GM12878 (cell line): ENCODE measurements around the gene TH. TPM values are rescaled to one million over a fixed set of nuclear protein-coding genes. Genes with fewer than 3 reads are reported as not detected.

Experiments used
- ATAC-seq: fragments of 200-7000 bp; cut with Tn5 transposase; 3 replicates; pipeline ENCODE4 v1.9.1; 2020; ENCODE audit warnings: mild to moderate bottlenecking, moderate library complexity
- BruUV-seq: library from RNA; stranded (reverse); fragments of 400-500 nt; replicated peaks from 2 replicates; lab custom pipeline; 2021; lab: Mats Ljungman, UMichigan
- CTCF ChIA-PET: fragments of 300-600 bp; sonication (Branson Sonifier 250); formaldehyde crosslinking; extraction: SDS; loops from one replicate; lab custom pipeline; 2021; ENCODE audit warnings: inconsistent platforms; lab: Yijun Ruan, JAX
- POLR2A ChIA-PET: fragments of 350-600 bp; formaldehyde crosslinking; extraction: SDS; loops from one replicate; lab custom pipeline; 2021; ENCODE audit warnings: inconsistent platforms; lab: Charles Lee
- RAD21 ChIA-PET: fragments of 300-600 bp; sonication (Branson Sonifier 250); formaldehyde crosslinking; loops from one replicate; lab custom pipeline; 2023; ENCODE audit warnings: antibody characterized with exemption; ENCODE audit not compliant: unreplicated experiment; lab: Charles Lee
- SMC1A ChIA-PET: fragments of 300-600 bp; sonication (Branson Sonifier 250); formaldehyde crosslinking; loops from one replicate; lab custom pipeline; 2023; ENCODE audit not compliant: unreplicated experiment, uncharacterized antibody; lab: Charles Lee
- DNase-seq: peaks from one replicate; pipeline ENCODE4 v3.0.0-alpha.2; 2011; ENCODE audit warnings: low read depth, low spot score
- FAIRE-seq: peaks from 3 replicates; lab custom pipeline; 2011; peaks lifted over from hg19 to GRCh38; lab: Jason Lieb, UNC
- H2AFZ ChIP-seq: 2 replicates; pipeline ENCODE4 v1.6.0; 2011; ENCODE audit warnings: low read depth, low read length, control low read depth; ENCODE audit not compliant: control insufficient read depth
- H3K27ac ChIP-seq: 2 replicates; pipeline ENCODE4 v1.5.1; 2011; ENCODE audit warnings: control low read depth; ENCODE audit not compliant: control insufficient read depth, insufficient read depth
- H3K27me3 ChIP-seq, 2 experiments: replicated peaks in 1 of 2; 2 replicates each; pipeline versions ENCODE4 v1.6.0 to v1.6.1; 2011; ENCODE audit warnings: low read length in 1 of 2; ENCODE audit not compliant: control insufficient read depth in 2 of 2, insufficient read depth in 2 of 2
- H3K36me3 ChIP-seq, 2 experiments: 2 replicates each; pipeline ENCODE4 v1.5.1; 2011; ENCODE audit warnings: low read length in 1 of 2; ENCODE audit not compliant: control insufficient read depth in 2 of 2, insufficient read depth in 2 of 2
- H3K4me1 ChIP-seq: 2 replicates; pipeline ENCODE4 v1.6.1; 2011; ENCODE audit warnings: mild to moderate bottlenecking, low read length, moderate library complexity, mixed read lengths; ENCODE audit not compliant: control insufficient read depth, insufficient read depth
- H3K4me2 ChIP-seq: 2 replicates; pipeline ENCODE4 v1.6.0; 2011; ENCODE audit warnings: control low read depth; ENCODE audit not compliant: control insufficient read depth, insufficient read depth
- H3K4me3 ChIP-seq: fragments of 200-600 bp; sonication (generic); 2 replicates; pipeline ENCODE4 v1.5.1; 2016
- H3K79me2 ChIP-seq: 2 replicates; pipeline ENCODE4 v1.6.0; 2011; ENCODE audit warnings: low read length; ENCODE audit not compliant: control insufficient read depth, insufficient read depth
- H3K9ac ChIP-seq: 2 replicates; pipeline ENCODE4 v1.8.0; 2011; ENCODE audit warnings: low read length, control low read depth, mixed read lengths; ENCODE audit not compliant: control insufficient read depth, insufficient read depth
- H3K9me3 ChIP-seq: replicated peaks from 3 replicates; pipeline ENCODE4 v1.5.1; 2011; ENCODE audit warnings: mild to moderate bottlenecking, low read length; ENCODE audit not compliant: control insufficient read depth, insufficient read depth
- H4K20me1 ChIP-seq: 2 replicates; pipeline ENCODE4 v1.6.0; 2011; ENCODE audit not compliant: control insufficient read depth, insufficient read depth
- BHLHE40 ChIP-seq, 2 experiments: fragments of 450-650 bp in 1 of 2; IDR thresholded peaks; 2 replicates each; pipeline ENCODE4 v1.6.1; 2011 to 2017; ENCODE audit warnings: low read depth in 2 of 2, borderline replicate concordance in 1 of 2, improper control_type of control experiment in 1 of 2, low read length in 1 of 2, mild to moderate bottlenecking in 1 of 2
- CBX3 ChIP-seq: fragments of 200-600 bp; sonication (generic); IDR thresholded peaks from 2 replicates; pipeline ENCODE4 v1.6.1; 2016; ENCODE audit warnings: low read depth, borderline replicate concordance
- CREB1 ChIP-seq: IDR thresholded peaks from 2 replicates; pipeline ENCODE4 v1.6.1; 2012; ENCODE audit warnings: low read depth, mild to moderate bottlenecking, inconsistent platforms
- EED ChIP-seq: sonication (generic); IDR thresholded peaks from 2 replicates; pipeline ENCODE4 v1.6.1; 2016; ENCODE audit warnings: antibody characterized with exemption, low read depth
- MEF2B ChIP-seq: fragments of 450-650 bp; IDR thresholded peaks from 2 replicates; pipeline ENCODE4 v1.6.1; 2018; ENCODE audit warnings: mild to moderate bottlenecking, moderate library complexity; ENCODE audit not compliant: partially characterized antibody, poor library complexity, severe bottlenecking
- RB1 ChIP-seq: fragments of 450-650 bp; formaldehyde crosslinking; IDR thresholded peaks from 2 replicates; pipeline ENCODE4 v1.6.1; 2017; ENCODE audit warnings: mild to moderate bottlenecking, borderline replicate concordance
- RFX5 ChIP-seq: IDR thresholded peaks from 2 replicates; pipeline ENCODE4 v1.6.1; 2011; ENCODE audit warnings: low read depth, low read length, improper control_type of control experiment
- RUNX3 ChIP-seq: IDR thresholded peaks from 2 replicates; pipeline ENCODE4 v1.6.1; 2012; ENCODE audit warnings: low read length, inconsistent platforms
- WGBS: methylation state at CpG from one replicate; pipeline ENCODE4 v1.1.6; 2016; ENCODE audit warnings: low lambda C conversion rate; ENCODE audit not compliant: insufficient replicate concordance, insufficient coverage; ENCODE audit errors: missing lambda C conversion rate; 5-methylcytosine and 5-hydroxymethylcytosine counted together
- in situ Hi-C: fragments of 300-500 bp; cut with MboI; formaldehyde crosslinking; loops from 9 replicates; pipeline ENCODE4 v1.14.3; 2018; ENCODE audit warnings: mixed read lengths
- intact Hi-C: fragments of 100-400 bp; cut with micrococcal nuclease; formaldehyde crosslinking; loops from one replicate; pipeline ENCODE4 v1.14.2; 2022; ENCODE audit not compliant: unreplicated experiment
- polyA plus RNA-seq, 11 experiments: library from polyadenylated mRNA; depleted of rRNA in 4 of 11; unstranded in 6 of 11; stranded (reverse) in 5 of 11; fragments of >200 nt; fragmentation: Nextera tagmentation in 4 of 11; fragmentation: Illumina TruSeq in 1 of 11; extraction: Ambion mirVana in 4 of 11; extraction: Trizol in 1 of 11; gene quantifications; 1 replicate in 1 of 11; 2 replicates in 10 of 11; pipeline versions ENCODE4 v1.2.1 to v1.2.3, GENCODE V29; 2011 to 2016; ENCODE audit warnings: inconsistent platforms in 2 of 11, missing spikeins in 2 of 11, low read depth in 1 of 11
- total RNA-seq, 4 experiments: library from RNA; depleted of rRNA in 3 of 4; stranded (reverse); fragments of >200 nt in 3 of 4; fragmentation: Illumina TruSeq in 1 of 4; extraction: Trizol in 1 of 4; gene quantifications; 2 replicates each; pipeline versions ENCODE4 v1.2.1 to v1.2.3, GENCODE V29; 2013 to 2021
- TF ChIP-seq, protein P1 (sequence below): fragments of 450-650 bp; formaldehyde crosslinking; IDR thresholded peaks from 2 replicates; pipeline ENCODE4 v1.4.0; 2020; ENCODE audit warnings: mild to moderate bottlenecking, moderate library complexity
- TF ChIP-seq, protein P2 (sequence below): IDR thresholded peaks from 2 replicates; pipeline ENCODE4 v1.6.1; 2011; ENCODE audit warnings: borderline replicate concordance, low read depth, mild to moderate bottlenecking, moderate library complexity, low read length; ENCODE audit not compliant: insufficient read depth, poor library complexity, severe bottlenecking
- TF ChIP-seq, protein P3 (sequence below): fragments of 450-650 bp; IDR thresholded peaks from 2 replicates; pipeline ENCODE4 v1.6.1; 2017; ENCODE audit warnings: borderline replicate concordance
- TF ChIP-seq, protein P4 (sequence below): fragments of 450-650 bp; IDR thresholded peaks from 2 replicates; pipeline ENCODE4 v1.6.1; 2017; ENCODE audit warnings: mild to moderate bottlenecking, moderate library complexity

Gene TH
- total and polyA plus RNA-seq, 10 of the 15 experiments (the other 5 are each of a cell fraction or from before 2014, with no cell fraction given), result not detected

DNA sequence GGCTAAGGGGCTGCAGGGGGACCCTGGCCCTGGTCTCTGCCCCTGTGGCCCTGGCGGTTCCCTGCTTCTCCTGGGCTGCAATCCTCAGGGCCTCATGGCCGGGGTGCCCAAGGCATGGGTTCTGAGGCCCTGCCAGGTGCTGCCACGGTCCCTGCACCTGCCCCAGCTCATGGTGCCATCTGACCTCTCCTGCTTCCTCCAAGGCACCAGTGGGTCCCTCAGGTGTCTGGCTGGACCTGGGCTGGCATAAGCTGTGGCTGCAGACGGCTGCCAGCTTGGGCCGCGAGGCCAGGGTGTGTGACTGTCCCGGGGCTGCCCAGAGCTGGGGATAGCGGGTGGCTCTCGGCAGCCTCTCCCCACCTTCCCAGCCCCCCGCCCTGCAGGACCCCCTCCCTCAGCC is 12.6 kb downstream of the TH start:
- no peaks in the 10 kb centered on the region for H3K9me3 ChIP-seq
- intact Hi-C loops (no loop called here), in situ Hi-C loops (no loop called here)
- H2AFZ ChIP-seq, result no peak overlapping the region
- no peaks in the 10 kb centered on the region for H3K4me1 ChIP-seq
- no peak for FAIRE-seq
- BruUV-seq, result no TSS peak
- ATAC-seq, result no peak
- POLR2A ChIA-PET, result no interaction called here
- H3K36me3 ChIP-seq, result no peaks in the 10 kb centered on the region
- SMC1A ChIA-PET, result no interaction called here
- WGBS, result 53% methylated on average over 10 of the region's 10 CpGs
- RAD21 ChIA-PET, result no interaction called here
- H3K27me3 ChIP-seq, result no peaks in the 10 kb centered on the region
- CTCF ChIA-PET, result interaction anchor here (1.1 kb wide), 1 partner anchor 334 kb away, joined by 3 read pairs; no protein-coding TSS in a partner anchor
- no peaks in the 10 kb centered on the region for H4K20me1 ChIP-seq
- H3K4me2 ChIP-seq, result no peak overlapping the region
- no peak overlapping the region for H3K27ac ChIP-seq
- no peak overlapping the region for H3K9ac ChIP-seq
- H3K79me2 ChIP-seq, result no peaks in the 10 kb centered on the region
- no peak overlapping the region for H3K4me3 ChIP-seq
- DNase-seq, result no peak
- TF ChIP-seq, protein P1, sequence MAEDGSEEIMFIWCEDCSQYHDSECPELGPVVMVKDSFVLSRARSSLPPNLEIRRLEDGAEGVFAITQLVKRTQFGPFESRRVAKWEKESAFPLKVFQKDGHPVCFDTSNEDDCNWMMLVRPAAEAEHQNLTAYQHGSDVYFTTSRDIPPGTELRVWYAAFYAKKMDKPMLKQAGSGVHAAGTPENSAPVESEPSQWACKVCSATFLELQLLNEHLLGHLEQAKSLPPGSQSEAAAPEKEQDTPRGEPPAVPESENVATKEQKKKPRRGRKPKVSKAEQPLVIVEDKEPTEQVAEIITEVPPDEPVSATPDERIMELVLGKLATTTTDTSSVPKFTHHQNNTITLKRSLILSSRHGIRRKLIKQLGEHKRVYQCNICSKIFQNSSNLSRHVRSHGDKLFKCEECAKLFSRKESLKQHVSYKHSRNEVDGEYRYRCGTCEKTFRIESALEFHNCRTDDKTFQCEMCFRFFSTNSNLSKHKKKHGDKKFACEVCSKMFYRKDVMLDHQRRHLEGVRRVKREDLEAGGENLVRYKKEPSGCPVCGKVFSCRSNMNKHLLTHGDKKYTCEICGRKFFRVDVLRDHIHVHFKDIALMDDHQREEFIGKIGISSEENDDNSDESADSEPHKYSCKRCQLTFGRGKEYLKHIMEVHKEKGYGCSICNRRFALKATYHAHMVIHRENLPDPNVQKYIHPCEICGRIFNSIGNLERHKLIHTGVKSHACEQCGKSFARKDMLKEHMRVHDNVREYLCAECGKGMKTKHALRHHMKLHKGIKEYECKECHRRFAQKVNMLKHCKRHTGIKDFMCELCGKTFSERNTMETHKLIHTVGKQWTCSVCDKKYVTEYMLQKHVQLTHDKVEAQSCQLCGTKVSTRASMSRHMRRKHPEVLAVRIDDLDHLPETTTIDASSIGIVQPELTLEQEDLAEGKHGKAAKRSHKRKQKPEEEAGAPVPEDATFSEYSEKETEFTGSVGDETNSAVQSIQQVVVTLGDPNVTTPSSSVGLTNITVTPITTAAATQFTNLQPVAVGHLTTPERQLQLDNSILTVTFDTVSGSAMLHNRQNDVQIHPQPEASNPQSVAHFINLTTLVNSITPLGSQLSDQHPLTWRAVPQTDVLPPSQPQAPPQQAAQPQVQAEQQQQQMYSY (CRISPR knock-in tag), result no peak
- TF ChIP-seq EED, result no peak
- TF ChIP-seq CBX3, result no peak
- TF ChIP-seq RUNX3, result no peak
- TF ChIP-seq BHLHE40 (IDR thresholded peaks at IDR 0.05; ENCODE audit: borderline replicate concordance in 1 of 2, low read depth in 2 of 2, low read length in 1 of 2), result no peak
- TF ChIP-seq CREB1, result no peak
- no peak for TF ChIP-seq RFX5
- TF ChIP-seq, protein P2, sequence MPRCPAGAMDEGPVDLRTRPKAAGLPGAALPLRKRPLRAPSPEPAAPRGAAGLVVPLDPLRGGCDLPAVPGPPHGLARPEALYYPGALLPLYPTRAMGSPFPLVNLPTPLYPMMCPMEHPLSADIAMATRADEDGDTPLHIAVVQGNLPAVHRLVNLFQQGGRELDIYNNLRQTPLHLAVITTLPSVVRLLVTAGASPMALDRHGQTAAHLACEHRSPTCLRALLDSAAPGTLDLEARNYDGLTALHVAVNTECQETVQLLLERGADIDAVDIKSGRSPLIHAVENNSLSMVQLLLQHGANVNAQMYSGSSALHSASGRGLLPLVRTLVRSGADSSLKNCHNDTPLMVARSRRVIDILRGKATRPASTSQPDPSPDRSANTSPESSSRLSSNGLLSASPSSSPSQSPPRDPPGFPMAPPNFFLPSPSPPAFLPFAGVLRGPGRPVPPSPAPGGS, result no peak
- TF ChIP-seq, protein P3, sequence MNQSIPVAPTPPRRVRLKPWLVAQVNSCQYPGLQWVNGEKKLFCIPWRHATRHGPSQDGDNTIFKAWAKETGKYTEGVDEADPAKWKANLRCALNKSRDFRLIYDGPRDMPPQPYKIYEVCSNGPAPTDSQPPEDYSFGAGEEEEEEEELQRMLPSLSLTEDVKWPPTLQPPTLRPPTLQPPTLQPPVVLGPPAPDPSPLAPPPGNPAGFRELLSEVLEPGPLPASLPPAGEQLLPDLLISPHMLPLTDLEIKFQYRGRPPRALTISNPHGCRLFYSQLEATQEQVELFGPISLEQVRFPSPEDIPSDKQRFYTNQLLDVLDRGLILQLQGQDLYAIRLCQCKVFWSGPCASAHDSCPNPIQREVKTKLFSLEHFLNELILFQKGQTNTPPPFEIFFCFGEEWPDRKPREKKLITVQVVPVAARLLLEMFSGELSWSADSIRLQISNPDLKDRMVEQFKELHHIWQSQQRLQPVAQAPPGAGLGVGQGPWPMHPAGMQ, result no peak
- no peak for TF ChIP-seq RB1
- TF ChIP-seq, protein P4, sequence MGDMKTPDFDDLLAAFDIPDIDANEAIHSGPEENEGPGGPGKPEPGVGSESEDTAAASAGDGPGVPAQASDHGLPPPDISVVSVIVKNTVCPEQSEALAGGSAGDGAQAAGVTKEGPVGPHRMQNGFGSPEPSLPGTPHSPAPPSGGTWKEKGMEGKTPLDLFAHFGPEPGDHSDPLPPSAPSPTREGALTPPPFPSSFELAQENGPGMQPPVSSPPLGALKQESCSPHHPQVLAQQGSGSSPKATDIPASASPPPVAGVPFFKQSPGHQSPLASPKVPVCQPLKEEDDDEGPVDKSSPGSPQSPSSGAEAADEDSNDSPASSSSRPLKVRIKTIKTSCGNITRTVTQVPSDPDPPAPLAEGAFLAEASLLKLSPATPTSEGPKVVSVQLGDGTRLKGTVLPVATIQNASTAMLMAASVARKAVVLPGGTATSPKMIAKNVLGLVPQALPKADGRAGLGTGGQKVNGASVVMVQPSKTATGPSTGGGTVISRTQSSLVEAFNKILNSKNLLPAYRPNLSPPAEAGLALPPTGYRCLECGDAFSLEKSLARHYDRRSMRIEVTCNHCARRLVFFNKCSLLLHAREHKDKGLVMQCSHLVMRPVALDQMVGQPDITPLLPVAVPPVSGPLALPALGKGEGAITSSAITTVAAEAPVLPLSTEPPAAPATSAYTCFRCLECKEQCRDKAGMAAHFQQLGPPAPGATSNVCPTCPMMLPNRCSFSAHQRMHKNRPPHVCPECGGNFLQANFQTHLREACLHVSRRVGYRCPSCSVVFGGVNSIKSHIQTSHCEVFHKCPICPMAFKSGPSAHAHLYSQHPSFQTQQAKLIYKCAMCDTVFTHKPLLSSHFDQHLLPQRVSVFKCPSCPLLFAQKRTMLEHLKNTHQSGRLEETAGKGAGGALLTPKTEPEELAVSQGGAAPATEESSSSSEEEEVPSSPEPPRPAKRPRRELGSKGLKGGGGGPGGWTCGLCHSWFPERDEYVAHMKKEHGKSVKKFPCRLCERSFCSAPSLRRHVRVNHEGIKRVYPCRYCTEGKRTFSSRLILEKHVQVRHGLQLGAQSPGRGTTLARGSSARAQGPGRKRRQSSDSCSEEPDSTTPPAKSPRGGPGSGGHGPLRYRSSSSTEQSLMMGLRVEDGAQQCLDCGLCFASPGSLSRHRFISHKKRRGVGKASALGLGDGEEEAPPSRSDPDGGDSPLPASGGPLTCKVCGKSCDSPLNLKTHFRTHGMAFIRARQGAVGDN, result no peak
- no peak for TF ChIP-seq MEF2B
